ENCODE measurements around the gene IHH. TPM values are rescaled to one million over a fixed set of nuclear protein-coding genes. Genes with fewer than 3 reads are reported as not detected.

Gene IHH
- total RNA-seq = under 0.01 TPM in 1 of 2 replicates, not detected in the other

DNA sequence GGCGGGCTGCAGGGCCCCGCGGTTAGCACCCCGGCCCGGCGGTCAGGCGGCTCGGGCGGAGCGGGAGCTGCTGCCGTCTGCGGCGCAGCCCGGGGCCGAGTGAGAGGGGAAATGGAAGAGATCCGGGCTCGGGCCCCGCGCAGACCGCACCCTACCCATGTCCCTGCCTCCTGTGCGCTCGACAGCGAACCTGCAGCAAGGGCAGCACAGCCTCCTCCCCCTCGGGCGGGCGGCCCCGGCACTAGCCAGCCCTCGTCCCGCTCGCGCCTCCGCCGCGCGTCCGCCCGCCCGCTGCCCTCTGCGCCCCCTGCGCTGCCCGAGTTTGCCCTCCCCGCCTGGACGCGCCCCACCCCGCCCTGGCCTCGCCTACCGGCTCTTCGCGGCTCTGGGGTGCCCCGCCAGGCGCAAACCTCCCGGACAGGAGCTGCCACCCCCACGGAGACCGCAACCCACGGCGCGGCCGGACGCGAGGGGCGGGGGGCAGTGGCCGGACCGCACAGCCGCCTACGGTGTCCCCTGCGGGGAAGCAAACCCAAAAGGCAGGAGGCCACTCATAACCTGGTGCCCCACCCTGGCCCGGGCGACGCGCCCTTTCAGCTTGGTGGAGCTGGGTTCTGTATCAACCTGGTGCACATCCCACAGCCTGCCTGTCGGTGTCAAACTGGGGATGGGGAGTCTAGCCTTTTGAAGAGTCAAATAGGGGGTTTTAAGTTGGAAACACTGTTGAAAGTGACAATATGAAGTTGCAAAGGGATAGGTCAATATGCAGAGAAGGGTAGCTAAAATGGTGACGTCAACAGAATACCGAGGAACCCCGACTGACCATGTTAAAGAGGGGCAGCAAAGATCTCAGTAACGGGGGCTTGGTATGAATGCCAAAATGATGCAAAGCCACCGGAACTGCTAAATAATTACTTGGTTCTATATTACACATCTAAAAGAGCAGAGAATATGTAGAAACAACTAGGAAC is at the start of gene IHH:
TSS of gene IHH (minus strand) at position 101 of the 971 bp plus-strand sequence. CDS start 454 bp downstream, outside the sequence.

GRCh38 chr2:219041252-219041651 is 19.5 kb downstream of the IHH start, which contains the start of gene CFAP65:
Gene CFAP65, minus strand, starts transcription at chr2:219041516. Its CDS starts 2,468 bp downstream, at chr2:219039048.

Other genes with a start within 250 kb of the IHH start
- not detected in 2 replicates for gene PRKAG3, start 229.1 kb downstream of the IHH start, total RNA-seq
- gene WNT6, start 201.1 kb downstream of the IHH start, total RNA-seq = not detected in 2 replicates
- gene WNT10A, start 180.1 kb downstream of the IHH start, total RNA-seq = not detected in 2 replicates
- not detected in 2 replicates for gene CDK5R2, start 101.3 kb downstream of the IHH start, total RNA-seq
- gene FEV, start 75.7 kb downstream of the IHH start, total RNA-seq = not detected in 2 replicates
- gene CRYBA2, start 67.5 kb downstream of the IHH start, total RNA-seq = not detected in 2 replicates
- under 0.01 TPM in 1 of 2 replicates, not detected in the other for gene CFAP65, start 19.4 kb downstream of the IHH start, total RNA-seq
- gene NHEJ1, start 99.9 kb upstream of the IHH start, total RNA-seq = 14.2 and 17.5 TPM in 2 replicates
- gene SLC23A3, start 109.1 kb upstream of the IHH start, total RNA-seq = 0.63 and 2.5 TPM in 2 replicates
- gene CNPPD1, start 116.0 kb upstream of the IHH start, total RNA-seq = 24.7 and 27.0 TPM in 2 replicates
- gene RETREG2, start 117.4 kb upstream of the IHH start, total RNA-seq = 69.0 and 78.2 TPM in 2 replicates
- gene ZFAND2B, start 145.9 kb upstream of the IHH start, total RNA-seq = 22.2 and 26.7 TPM in 2 replicates
- gene ABCB6, start 158.0 kb upstream of the IHH start, total RNA-seq = 26.8 and 61.6 TPM in 2 replicates
- gene ATG9A, start 168.7 kb upstream of the IHH start, total RNA-seq = 24.3 and 26.4 TPM in 2 replicates
- 18.0 and 20.5 TPM in 2 replicates for gene ANKZF1, start 168.9 kb upstream of the IHH start, total RNA-seq
- gene GLB1L, start 184.5 kb upstream of the IHH start, total RNA-seq = 11.6 and 18.6 TPM in 2 replicates
- 27.7 and 47.0 TPM in 2 replicates for gene STK16, start 184.6 kb upstream of the IHH start, total RNA-seq
- gene TUBA4B, start 192.3 kb upstream of the IHH start, total RNA-seq = under 0.01 TPM in 1 of 2 replicates, not detected in the other
- gene TUBA4A, start 193.0 kb upstream of the IHH start, total RNA-seq = 9.4 and 17.8 TPM in 2 replicates
- gene DNAJB2, start 218.4 kb upstream of the IHH start, total RNA-seq = 53.9 and 109 TPM in 2 replicates
- 7.2 and 12.6 TPM in 2 replicates for gene PTPRN, start 248.5 kb upstream of the IHH start, total RNA-seq